ENCODE measurements around the gene AUNIP.

The AUNIP gene

GRCh38 chr1:25858906-25859789 is at the start of gene AUNIP:
Gene AUNIP, minus strand, starts transcription at chr1:25859457. Its CDS starts 100 bp downstream, at chr1:25859357.
- DNase-seq (ENCODE audit: low read depth in 2 of 3, low spot score in 1 of 3), result peak; percentile 82 to 91 (median 84)

- no peak for DNase-seq (ENCODE audit: low read depth in 2 of 3, low spot score in 1 of 3)
Measured at GRCh38 chr1:25909040-25909439, 49.8 kb upstream of the AUNIP start.

- DNase-seq (ENCODE audit: low read depth in 2 of 3, low spot score in 1 of 3), result no peak
Measured at GRCh38 chr1:25908161-25908560, 48.9 kb upstream of the AUNIP start.

GRCh38 chr1:25907601-25908000 is 48.3 kb upstream of the AUNIP start:
- DNase-seq (ENCODE audit: low read depth in 2 of 3, low spot score in 1 of 3), result no peak

GRCh38 chr1:25906644-25907300 is 47.5 kb upstream of the AUNIP start:
- no peak for DNase-seq (ENCODE audit: low read depth in 2 of 3, low spot score in 1 of 3)

GRCh38 chr1:25905680-25906643 is 46.7 kb upstream of the AUNIP start, which contains the start of gene STMN1:
Gene STMN1, minus strand, starts transcription at chr1:25906419. Its CDS starts 1,743 bp downstream, at chr1:25904676.
- DNase-seq (ENCODE audit: low read depth in 2 of 3, low spot score in 1 of 3), result peak; percentile 81 to 88 (median 86)

GRCh38 chr1:25904943-25905679 is 45.9 kb upstream of the AUNIP start:
- DNase-seq (ENCODE audit: low read depth in 2 of 3, low spot score in 1 of 3), result peak; percentile 94 to 98 (median 97)

GRCh38 chr1:25903986-25904385 is 44.7 kb upstream of the AUNIP start:
- DNase-seq (ENCODE audit: low read depth in 2 of 3, low spot score in 1 of 3), result no peak

GRCh38 chr1:25902462-25902861 is 43.2 kb upstream of the AUNIP start:
- DNase-seq (ENCODE audit: low read depth in 2 of 3, low spot score in 1 of 3), result no peak

GRCh38 chr1:25900219-25900618 is 41.0 kb upstream of the AUNIP start:
- DNase-seq (ENCODE audit: low read depth in 2 of 3, low spot score in 1 of 3), result no peak

- no peak for DNase-seq (ENCODE audit: low read depth in 2 of 3, low spot score in 1 of 3)
Measured at GRCh38 chr1:25899792-25900191, 40.5 kb upstream of the AUNIP start.

- DNase-seq (ENCODE audit: low read depth in 2 of 3, low spot score in 1 of 3), result no peak
Measured at GRCh38 chr1:25898223-25899015, 39.2 kb upstream of the AUNIP start.

GRCh38 chr1:25897754-25898153 is 38.5 kb upstream of the AUNIP start:
- no peak for DNase-seq (ENCODE audit: low read depth in 2 of 3, low spot score in 1 of 3)

- no peak for DNase-seq (ENCODE audit: low read depth in 2 of 3, low spot score in 1 of 3)
Measured at GRCh38 chr1:25896266-25896665, 37.0 kb upstream of the AUNIP start.

GRCh38 chr1:25895365-25895990 is 36.2 kb upstream of the AUNIP start:
- peak; percentile 80 to 86 (median 83) for DNase-seq (ENCODE audit: low read depth in 2 of 3, low spot score in 1 of 3)

GRCh38 chr1:25893116-25893515 is 33.9 kb upstream of the AUNIP start:
- no peak for DNase-seq (ENCODE audit: low read depth in 2 of 3, low spot score in 1 of 3)

GRCh38 chr1:25891606-25892005 is 32.3 kb upstream of the AUNIP start:
- no peak for DNase-seq (ENCODE audit: low read depth in 2 of 3, low spot score in 1 of 3)

GRCh38 chr1:25890239-25891034 is 31.2 kb upstream of the AUNIP start:
- no peak for DNase-seq (ENCODE audit: low read depth in 2 of 3, low spot score in 1 of 3)
